NCI-H1694 (cell line): Measurements from ENCODE around the gene PSMB2.
"Not testable (repeated sequence)": the region's sequence is repeated elsewhere in the genome, so short reads cannot be mapped to it uniquely, and the experiment has no call there.

Source experiments
- DNase-seq: peaks from one replicate; lab custom pipeline; 2025; lab: John Stamatoyannopoulos, UW

PSMB2 gene

GRCh38 chr1:35592991-35593769, 48.1 kb downstream of the PSMB2 start:
- no peak for DNase-seq

GRCh38 chr1:35591211-35591610, 50.1 kb downstream of the PSMB2 start:
- no peak for DNase-seq

DNA sequence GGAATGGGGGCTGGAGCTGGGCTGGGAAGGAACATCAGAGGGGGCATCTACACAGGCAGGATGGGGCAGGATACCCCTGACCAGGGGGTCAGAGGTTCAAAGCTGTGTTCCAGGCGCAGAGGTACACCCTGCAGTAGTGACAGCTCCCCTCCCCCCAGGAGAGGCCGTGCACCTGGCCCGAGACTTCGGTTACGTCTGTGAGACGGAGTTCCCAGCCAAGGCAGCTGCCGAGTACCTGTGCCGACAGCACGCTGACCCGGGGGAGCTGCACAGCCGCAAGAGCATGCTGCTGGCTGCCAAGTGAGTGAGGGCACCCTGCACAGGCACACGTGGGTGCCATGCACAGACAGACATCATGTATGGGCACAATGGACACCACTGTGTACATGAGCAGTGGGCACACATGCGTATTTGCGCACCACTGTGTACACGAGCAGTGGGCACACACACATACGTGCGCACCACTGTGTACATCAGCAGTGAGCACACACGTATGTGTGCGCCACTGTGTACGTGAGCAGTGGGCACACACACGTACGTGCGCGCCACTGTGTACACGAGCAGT, 50.8 kb downstream of the PSMB2 start:
- DNase-seq = no peak

- no peak for DNase-seq
Observed at GRCh38 chr1:35589516-35590427, 51.6 kb downstream of the PSMB2 start.

GRCh38 chr1:35588197-35588910, 53.0 kb downstream of the PSMB2 start:
- DNase-seq = no peak

GRCh38 chr1:35587736-35588135, 53.6 kb downstream of the PSMB2 start:
- DNase-seq = no peak

DNA sequence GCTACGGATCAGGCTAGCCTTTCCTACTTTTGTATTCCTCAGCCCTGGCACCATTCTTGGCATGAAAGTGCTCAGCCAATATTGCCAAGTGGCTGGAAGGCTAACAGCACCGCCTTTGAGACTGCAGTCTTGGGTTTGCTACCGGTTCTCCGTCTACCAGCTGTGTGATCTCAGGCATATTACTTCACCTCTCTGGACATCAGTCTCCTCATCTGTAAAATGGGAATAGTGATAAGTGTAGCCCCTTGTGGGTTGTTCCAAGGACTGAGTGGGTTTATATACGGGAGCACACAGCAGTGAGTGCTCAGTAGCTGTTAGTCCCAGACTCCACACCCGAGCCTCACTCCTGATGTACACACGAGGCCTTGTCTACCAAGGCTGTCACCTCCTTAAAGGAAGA, 54.5 kb downstream of the PSMB2 start:
- no peak for DNase-seq

DNA sequence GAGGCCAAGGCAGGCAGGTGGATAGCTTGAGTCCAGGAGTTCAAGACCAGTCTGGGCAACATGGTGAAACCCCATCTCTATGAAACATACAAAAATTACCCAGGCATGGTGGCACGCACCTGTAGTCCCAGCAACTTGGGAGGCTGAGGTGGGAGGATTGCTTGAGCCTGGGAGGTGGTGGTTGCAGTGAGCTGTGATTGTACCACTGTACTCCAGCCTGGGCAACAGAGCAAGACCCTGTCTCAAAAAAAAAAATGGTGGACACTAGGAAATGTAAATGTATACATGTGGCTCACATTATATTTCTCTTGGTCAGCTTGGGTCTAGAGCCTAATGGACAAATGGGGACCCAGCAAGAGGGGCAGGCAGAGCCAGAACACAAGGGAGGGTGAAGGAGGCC, 55.5 kb downstream of the PSMB2 start:
- DNase-seq = not testable (repeated sequence)

GRCh38 chr1:35585281-35585680, 56.0 kb downstream of the PSMB2 start:
- no peak for DNase-seq

DNA sequence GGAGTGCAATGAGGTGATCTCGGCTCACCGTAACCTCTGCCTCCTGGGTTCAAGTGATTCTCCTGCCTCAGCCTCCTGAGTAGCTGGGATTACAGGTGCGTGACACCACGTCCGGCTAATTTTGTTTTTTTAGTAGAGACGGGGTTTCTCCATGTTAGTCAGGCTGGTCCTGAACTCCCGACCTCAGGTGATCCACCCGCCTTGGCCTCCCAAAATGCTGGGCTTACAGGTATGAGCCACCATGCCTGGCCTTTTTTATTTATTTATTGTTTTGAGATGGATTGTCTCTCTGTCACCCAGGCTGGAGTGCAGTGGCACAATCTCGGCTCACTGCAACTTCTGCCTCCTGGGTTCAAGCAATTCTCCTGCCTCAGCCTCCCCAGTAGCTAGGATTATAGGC, 59.7 kb downstream of the PSMB2 start:
- not testable (repeated sequence) for DNase-seq

DNA sequence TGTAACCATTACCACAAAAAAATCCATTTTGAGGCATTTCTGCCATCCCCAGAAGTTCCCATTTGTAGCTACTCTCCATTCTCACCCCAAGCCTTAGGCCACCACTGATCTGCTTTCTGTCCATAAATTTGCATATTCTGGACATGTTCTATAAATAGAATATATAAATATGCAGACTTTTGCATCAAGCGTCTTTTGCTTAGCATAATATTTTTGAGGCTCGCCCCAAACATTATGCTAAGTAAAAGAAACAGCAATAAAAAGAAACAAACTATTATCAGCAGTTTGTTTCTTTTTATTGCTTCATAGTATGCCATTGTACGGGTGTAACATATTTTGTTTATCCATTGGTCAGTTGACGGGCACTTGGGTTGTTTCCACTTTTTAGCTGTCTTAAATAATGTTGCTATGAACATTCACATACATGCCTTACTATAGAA, 60.4 kb downstream of the PSMB2 start:
- DNase-seq = no peak

DNA sequence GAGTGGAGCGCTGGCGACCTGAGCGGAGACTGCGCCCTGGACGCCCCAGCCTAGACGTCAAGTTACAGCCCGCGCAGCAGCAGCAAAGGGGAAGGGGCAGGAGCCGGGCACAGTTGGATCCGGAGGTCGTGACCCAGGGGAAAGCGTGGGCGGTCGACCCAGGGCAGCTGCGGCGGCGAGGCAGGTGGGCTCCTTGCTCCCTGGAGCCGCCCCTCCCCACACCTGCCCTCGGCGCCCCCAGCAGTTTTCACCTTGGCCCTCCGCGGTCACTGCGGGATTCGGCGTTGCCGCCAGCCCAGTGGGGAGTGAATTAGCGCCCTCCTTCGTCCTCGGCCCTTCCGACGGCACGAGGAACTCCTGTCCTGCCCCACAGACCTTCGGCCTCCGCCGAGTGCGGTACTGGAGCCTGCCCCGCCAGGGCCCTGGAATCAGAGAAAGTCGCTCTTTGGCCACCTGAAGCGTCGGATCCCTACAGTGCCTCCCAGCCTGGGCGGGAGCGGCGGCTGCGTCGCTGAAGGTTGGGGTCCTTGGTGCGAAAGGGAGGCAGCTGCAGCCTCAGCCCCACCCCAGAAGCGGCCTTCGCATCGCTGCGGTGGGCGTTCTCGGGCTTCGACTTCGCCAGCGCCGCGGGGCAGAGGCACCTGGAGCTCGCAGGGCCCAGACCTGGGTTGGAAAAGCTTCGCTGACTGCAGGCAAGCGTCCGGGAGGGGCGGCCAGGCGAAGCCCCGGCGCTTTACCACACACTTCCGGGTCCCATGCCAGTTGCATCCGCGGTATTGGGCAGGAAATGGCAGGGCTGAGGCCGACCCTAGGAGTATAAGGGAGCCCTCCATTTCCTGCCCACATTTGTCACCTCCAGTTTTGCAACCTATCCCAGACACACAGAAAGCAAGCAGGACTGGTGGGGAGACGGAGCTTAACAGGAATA, 64.0 kb downstream of the PSMB2 start:
- no peak for DNase-seq

- not testable (repeated sequence) for DNase-seq
Observed at GRCh38 chr1:35576766-35577070, 64.6 kb downstream of the PSMB2 start.

GRCh38 chr1:35576061-35576765, 65.1 kb downstream of the PSMB2 start:
- no peak for DNase-seq

DNA sequence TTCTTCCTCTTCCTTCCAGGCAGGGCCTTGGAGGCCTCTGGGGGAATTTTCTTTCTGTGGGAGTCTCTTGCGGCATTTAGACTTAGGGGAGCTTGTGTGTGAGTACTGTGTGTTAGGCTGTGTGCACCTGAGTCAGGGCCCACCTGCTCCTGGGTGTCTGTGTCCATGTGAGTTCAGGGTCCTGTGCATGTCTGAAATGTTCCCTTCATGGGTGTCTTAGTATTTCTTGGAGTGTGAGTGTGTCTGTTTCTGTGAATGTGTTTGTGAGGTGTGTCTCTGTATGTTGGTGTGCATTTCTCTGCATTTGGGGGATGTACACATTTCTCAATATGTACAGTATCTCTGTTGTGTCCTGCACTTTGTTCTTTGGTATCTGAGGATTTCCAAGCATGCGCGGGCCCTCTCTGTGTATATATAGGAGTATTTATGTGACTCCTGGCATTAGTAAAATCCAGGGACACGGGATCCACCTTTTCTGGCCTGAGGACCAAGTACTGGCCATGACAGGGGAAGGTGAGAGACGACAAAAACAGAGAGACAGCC, 65.8 kb downstream of the PSMB2 start:
- DNase-seq = no peak

DNA sequence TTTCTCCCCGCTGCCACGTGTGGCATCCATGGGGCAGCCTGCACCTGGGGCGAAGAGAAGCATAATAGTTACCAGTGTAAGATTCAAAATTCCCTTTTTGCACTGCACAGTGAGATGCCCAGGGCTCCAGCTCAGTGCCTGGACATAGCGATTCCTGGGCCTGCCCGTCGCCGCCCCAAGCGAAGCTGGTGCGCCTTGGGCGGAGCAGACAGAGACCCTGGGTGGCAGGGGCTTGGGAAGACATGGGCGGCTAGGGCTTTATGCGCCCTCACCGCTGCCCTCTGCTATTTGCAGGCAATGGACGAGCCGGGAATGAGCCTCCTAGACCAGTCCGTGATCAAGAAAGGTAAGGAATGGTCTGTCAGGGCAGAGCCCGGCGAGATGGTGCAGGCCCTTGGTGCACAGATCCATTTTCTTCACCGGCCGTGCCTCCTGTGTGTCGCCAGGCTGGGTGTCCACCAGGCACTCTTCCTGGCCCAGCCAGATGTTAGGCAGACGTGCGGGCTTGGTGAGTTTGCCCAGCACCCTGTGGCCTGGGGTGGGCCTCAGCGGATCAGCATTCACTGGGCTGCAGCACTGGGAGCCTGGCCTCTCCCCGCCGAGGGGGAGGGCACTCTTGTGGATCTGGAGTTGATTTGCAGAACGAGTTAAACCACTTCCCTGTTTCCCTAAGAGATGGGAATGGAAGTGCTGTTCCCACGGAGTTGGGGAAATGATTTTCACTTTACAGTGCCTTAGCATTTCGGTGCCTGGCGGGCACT, 66.5 kb downstream of the PSMB2 start:
- no peak for DNase-seq

DNA sequence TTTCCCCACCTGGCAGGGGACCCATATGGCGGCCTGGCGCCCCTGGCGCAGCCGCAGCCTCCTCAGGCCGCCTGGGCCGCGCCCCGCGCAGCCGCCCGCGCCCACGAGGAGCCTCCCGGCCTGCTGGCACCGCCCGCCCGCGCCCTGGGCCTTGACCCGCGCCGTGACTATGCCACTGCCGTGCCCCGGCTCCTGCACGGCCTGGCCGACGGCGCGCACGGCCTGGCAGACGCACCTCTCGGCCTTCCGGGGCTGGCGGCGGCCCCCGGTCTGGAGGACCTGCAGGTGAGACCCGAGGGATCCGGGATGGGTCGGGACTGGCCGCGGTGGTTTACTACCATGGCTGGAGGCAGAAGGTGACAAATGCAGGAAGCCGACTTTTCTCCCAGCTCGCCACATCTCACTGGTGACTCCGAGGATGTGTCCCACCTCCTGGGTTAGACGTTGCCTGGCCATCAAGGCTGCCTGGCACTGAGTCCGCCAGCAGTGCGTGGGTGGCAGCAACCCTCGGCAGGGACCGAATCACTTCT, 67.1 kb downstream of the PSMB2 start:
- DNase-seq = no peak

DNA sequence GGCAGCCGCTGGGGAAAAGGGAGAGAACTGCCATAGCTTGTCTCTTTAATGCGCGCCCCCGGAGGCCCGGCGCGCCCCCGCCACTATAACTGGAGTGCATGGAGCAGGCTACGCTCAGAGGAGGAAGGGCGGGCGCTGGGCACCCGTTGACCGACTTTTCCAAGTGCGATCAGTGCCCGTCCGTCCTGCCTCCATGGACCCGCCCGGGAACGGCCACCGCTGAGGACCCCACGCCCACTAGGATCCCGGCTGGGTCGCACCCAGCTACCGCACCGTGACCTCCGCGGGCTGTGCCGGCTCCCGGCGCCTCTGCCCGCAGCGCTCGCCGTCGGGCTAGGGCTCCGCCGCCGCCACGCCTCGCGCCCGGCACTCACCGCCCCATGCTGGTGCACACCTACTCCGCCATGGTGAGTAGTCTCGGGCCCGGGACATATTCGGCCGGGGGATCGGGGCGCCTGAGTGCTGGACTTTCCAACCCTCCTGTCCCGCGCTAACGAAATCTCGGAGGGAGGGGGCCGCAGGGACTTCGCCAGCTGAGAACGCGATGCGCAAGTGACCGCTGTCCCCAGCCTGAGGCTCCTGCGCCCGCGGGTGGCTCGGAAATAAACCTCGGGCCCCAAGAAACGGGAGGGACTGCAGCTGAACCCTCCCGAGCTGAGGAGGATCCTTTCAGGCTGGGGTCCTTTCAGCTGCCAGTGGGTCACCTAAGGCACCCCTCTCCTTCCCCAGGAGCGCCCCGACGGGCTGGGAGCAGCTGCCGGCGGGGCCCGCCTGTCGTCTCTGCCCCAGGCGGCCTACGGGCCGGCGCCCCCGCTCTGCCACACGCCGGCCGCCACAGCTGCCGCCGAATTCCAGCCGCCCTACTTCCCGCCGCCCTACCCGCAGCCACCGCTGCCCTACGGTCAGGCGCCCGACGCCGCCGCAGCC, 67.9 kb downstream of the PSMB2 start, which contains the start of gene TFAP2E:
Gene TFAP2E (plus strand): TSS at position 117 of the 927 bp plus-strand sequence. CDS start 264 bp downstream, at position 381.
- DNase-seq = peak; percentile 7
